ENCODE measurements around the gene CCR9. TPM values are rescaled to one million over a fixed set of nuclear protein-coding genes. Genes with fewer than 3 reads are reported as not detected.

Gene CCR9
- total RNA-seq, 1 experiment from 2014 or later = not detected

DNA sequence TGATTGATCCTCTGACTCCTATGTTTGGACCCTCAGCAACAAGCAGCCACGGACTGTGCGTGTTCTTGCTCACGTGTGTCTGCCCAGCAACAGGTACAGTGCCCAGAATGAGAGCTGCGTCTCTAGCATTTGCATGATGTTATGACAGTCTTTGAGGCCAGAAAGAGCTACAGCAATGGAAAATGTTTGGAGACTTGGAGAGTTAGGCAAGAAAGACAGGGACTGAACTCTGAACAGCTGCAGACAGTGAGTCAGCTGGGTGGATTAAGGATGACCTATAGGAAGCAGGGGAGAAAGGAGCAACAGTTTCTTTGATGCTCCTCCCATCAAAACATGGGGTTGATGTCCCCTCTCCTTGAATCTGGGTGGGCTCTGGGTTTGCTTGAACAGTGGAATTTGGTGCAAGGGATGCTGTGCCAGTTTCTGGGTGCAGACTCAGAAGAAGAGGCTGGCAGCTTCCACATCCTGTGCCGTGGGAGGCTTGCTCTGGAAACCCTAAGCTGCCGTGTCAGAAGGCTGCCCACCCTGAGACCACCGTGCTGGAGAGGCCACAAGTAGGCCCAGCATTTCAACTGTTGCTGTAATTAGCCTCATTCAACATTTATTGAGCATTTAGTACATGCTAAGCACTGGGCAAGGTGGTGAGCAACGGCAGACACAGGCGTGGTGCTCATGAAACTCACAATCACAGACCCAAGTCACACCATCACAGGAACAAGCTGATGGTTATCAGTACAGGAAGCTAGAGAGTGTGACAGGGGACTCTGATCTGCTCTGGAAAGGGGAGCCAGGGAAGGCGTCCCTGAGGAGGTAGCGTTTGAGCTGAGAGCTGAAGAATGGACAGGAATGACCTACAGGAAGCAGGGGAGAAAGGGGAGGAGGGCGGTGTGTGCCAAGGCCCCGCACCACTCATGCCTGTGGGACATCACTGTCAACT, 21.7 kb downstream of the CCR9 start:
- TF ChIP-seq RAD21 (IDR thresholded peaks at IDR 0.05; ENCODE audit: low read depth) = no peak
- TF ChIP-seq, protein P1, sequence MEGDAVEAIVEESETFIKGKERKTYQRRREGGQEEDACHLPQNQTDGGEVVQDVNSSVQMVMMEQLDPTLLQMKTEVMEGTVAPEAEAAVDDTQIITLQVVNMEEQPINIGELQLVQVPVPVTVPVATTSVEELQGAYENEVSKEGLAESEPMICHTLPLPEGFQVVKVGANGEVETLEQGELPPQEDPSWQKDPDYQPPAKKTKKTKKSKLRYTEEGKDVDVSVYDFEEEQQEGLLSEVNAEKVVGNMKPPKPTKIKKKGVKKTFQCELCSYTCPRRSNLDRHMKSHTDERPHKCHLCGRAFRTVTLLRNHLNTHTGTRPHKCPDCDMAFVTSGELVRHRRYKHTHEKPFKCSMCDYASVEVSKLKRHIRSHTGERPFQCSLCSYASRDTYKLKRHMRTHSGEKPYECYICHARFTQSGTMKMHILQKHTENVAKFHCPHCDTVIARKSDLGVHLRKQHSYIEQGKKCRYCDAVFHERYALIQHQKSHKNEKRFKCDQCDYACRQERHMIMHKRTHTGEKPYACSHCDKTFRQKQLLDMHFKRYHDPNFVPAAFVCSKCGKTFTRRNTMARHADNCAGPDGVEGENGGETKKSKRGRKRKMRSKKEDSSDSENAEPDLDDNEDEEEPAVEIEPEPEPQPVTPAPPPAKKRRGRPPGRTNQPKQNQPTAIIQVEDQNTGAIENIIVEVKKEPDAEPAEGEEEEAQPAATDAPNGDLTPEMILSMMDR (IDR thresholded peaks at IDR 0.05 in 2 of 3, conservative IDR thresholded peaks at IDR 0.05 in 1 of 3; ENCODE audit: borderline replicate concordance in 1 of 3, insufficient read depth in 1 of 3, low read depth in 2 of 3, low read length in 2 of 3) = no peak
- TF ChIP-seq, protein P2, sequence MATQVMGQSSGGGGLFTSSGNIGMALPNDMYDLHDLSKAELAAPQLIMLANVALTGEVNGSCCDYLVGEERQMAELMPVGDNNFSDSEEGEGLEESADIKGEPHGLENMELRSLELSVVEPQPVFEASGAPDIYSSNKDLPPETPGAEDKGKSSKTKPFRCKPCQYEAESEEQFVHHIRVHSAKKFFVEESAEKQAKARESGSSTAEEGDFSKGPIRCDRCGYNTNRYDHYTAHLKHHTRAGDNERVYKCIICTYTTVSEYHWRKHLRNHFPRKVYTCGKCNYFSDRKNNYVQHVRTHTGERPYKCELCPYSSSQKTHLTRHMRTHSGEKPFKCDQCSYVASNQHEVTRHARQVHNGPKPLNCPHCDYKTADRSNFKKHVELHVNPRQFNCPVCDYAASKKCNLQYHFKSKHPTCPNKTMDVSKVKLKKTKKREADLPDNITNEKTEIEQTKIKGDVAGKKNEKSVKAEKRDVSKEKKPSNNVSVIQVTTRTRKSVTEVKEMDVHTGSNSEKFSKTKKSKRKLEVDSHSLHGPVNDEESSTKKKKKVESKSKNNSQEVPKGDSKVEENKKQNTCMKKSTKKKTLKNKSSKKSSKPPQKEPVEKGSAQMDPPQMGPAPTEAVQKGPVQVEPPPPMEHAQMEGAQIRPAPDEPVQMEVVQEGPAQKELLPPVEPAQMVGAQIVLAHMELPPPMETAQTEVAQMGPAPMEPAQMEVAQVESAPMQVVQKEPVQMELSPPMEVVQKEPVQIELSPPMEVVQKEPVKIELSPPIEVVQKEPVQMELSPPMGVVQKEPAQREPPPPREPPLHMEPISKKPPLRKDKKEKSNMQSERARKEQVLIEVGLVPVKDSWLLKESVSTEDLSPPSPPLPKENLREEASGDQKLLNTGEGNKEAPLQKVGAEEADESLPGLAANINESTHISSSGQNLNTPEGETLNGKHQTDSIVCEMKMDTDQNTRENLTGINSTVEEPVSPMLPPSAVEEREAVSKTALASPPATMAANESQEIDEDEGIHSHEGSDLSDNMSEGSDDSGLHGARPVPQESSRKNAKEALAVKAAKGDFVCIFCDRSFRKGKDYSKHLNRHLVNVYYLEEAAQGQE (IDR thresholded peaks at IDR 0.05; ENCODE audit: low read depth) = no peak
- TF ChIP-seq EGR1 (IDR thresholded peaks at IDR 0.05; ENCODE audit: low read depth) = no peak
- no peak for TF ChIP-seq ELF1 (IDR thresholded peaks at IDR 0.05; ENCODE audit: borderline replicate concordance, low read depth)
- TF ChIP-seq MAX (IDR thresholded peaks at IDR 0.05) = no peak
- no peak for TF ChIP-seq CEBPB (IDR thresholded peaks at IDR 0.05; ENCODE audit: low read depth)
- TF ChIP-seq ATF3 (IDR thresholded peaks at IDR 0.05) = no peak
- no peak for TF ChIP-seq SIN3A (IDR thresholded peaks at IDR 0.05; ENCODE audit: low read depth)
- TF ChIP-seq ZFX (IDR thresholded peaks at IDR 0.05) = no peak
- TF ChIP-seq EZH2phosphoT487 (IDR thresholded peaks at IDR 0.05; ENCODE audit: borderline replicate concordance) = no peak
- TF ChIP-seq YY1 (IDR thresholded peaks at IDR 0.05; ENCODE audit: extremely low read depth, insufficient replicate concordance, low read depth, low read length) = no peak
- TF ChIP-seq JUND (IDR thresholded peaks at IDR 0.05) = no peak
- no peak for TF ChIP-seq CBX3 (IDR thresholded peaks at IDR 0.05; ENCODE audit: low read depth)
- no peak for TF ChIP-seq FOSL1 (IDR thresholded peaks at IDR 0.05; ENCODE audit: low read depth)
- no peak for TF ChIP-seq POLR2A (IDR thresholded peaks at IDR 0.05; ENCODE audit: borderline replicate concordance, extremely low read depth, insufficient read depth, insufficient read length)
- ATAC-seq = no peak
- intact Hi-C loops (cut with micrococcal nuclease) = loop anchor here (2.0 kb wide), 1 partner anchor 147 kb away; no protein-coding TSS in a partner anchor
- H3K27me3 ChIP-seq (ENCODE audit: insufficient read depth, low read length) = no peaks in the 10 kb centered on the region
- no peak overlapping the region for H2AFZ ChIP-seq (ENCODE audit: low read depth, low read length, poor library complexity, severe bottlenecking)
- ChIA-PET CTCF (no interaction called here), POLR2A (no interaction called here), RAD21 (ENCODE audit: low non-redundant PET in 1 of 2, low total read pairs in 2 of 2, uncharacterized antibody in 2 of 2, unreplicated experiment in 2 of 2) (no interaction called here)
- H3K27ac ChIP-seq (ENCODE audit: low read depth, low read length) = no peak overlapping the region
- no peak overlapping the region for H3K4me2 ChIP-seq (ENCODE audit: low read length)
- DNase-seq (ENCODE audit: low read depth, low spot score) = no peak
- no peak overlapping the region for H3K4me3 ChIP-seq (replicated peaks in 1 of 2; ENCODE audit: low read depth in 1 of 2, low read length in 2 of 2)
- H3K36me3 ChIP-seq (ENCODE audit: control insufficient read depth in 1 of 2, insufficient read depth in 2 of 2, low read length in 2 of 2) = no peaks in the 10 kb centered on the region
- H3K79me2 ChIP-seq (ENCODE audit: insufficient read depth, low read length) = no peaks in the 10 kb centered on the region
- H3K9me3 ChIP-seq (ENCODE audit: control insufficient read depth in 1 of 2, insufficient read depth in 1 of 2, low read depth in 1 of 2, low read length in 2 of 2) = no peaks in the 10 kb centered on the region
- no TSS peak for BruUV-seq (replicated peaks)
- no peak overlapping the region for H3K9ac ChIP-seq (ENCODE audit: low read length)
- H3K4me1 ChIP-seq (ENCODE audit: control insufficient read depth in 1 of 2, insufficient read depth in 2 of 2, low read length in 2 of 2) = no peaks in the 10 kb centered on the region
- H4K20me1 ChIP-seq (ENCODE audit: insufficient read depth) = no peaks in the 10 kb centered on the region
- H3K9me2 ChIP-seq (ENCODE audit: insufficient read depth) = no peaks in the 10 kb centered on the region

Measured in HCT116 (cell line).